K562 (cell line): ENCODE data around the gene ACP4. TPM values are rescaled to one million over a fixed set of nuclear protein-coding genes. Genes with fewer than 3 reads are reported as not detected.
A peak's percentile ranks its signal among the peaks of the same experiment; 100 is the strongest.

Experiments used
- ETV1 ChIP-seq: fragments of 450-650 bp; conservative IDR thresholded peaks from 2 replicates; pipeline ENCODE4 v1.6.1; 2016; ENCODE audit warnings: missing genetic modification characterization, control low read depth, low read depth, missing compliant biosample characterization
- LEF1 ChIP-seq: fragments of 450-650 bp; IDR thresholded peaks from 2 replicates; pipeline ENCODE4 v1.6.1; 2016; ENCODE audit warnings: mild to moderate bottlenecking
- PHF21A ChIP-seq: fragments of 450-650 bp; IDR thresholded peaks from 2 replicates; pipeline ENCODE4 v1.6.1; 2017; ENCODE audit warnings: low read depth, borderline replicate concordance
- RBM22 ChIP-seq: fragments of 200-400 bp; formaldehyde crosslinking; IDR thresholded peaks from 2 replicates; pipeline ENCODE4 v1.6.1; 2018; ENCODE audit warnings: low read length, low read depth; ENCODE audit not compliant: poor library complexity, severe bottlenecking
- RNF2 ChIP-seq: sonication (generic); IDR thresholded peaks from 2 replicates; pipeline ENCODE4 v1.6.1; 2016
- SIN3A ChIP-seq, 2 experiments: fragments of 150-350 bp in 1 of 2; IDR thresholded peaks; 2 replicates each; pipeline ENCODE4 v1.6.1; 2011 to 2016; ENCODE audit warnings: borderline replicate concordance in 2 of 2, low read depth in 2 of 2, low read length in 2 of 2, mild to moderate bottlenecking in 2 of 2, moderate library complexity in 2 of 2; ENCODE audit not compliant: control insufficient read depth in 1 of 2
- SP1 ChIP-seq: sonication (generic); formaldehyde crosslinking; IDR thresholded peaks from 2 replicates; pipeline ENCODE4 v1.8.1; 2022; ENCODE audit warnings: mild to moderate bottlenecking, missing genetic modification reagents
- U2AF2 ChIP-seq: fragments of 200-400 bp; formaldehyde crosslinking; optimal IDR thresholded peaks from 2 replicates; pipeline ENCODE3; 2017; ENCODE audit warnings: low read depth, mild to moderate bottlenecking, low read length
- ZNF311 ChIP-seq: fragments of 250-450 bp; sonication (Bioruptor Pico); IDR thresholded peaks from 2 replicates; pipeline ENCODE4 v1.4.0; 2020; ENCODE audit warnings: mild to moderate bottlenecking, moderate library complexity
- ZNF507 ChIP-seq: conservative IDR thresholded peaks from 2 replicates; pipeline ENCODE4 v1.6.1; 2017; ENCODE audit warnings: missing genetic modification characterization, missing compliant biosample characterization
- polyA plus RNA-seq, 8 experiments: library from polyadenylated mRNA; depleted of rRNA in 4 of 8; stranded (reverse) in 5 of 8; unstranded in 3 of 8; fragments of >200 nt; fragmentation: Nextera tagmentation in 2 of 8; fragmentation: Illumina TruSeq in 1 of 8; extraction: Ambion mirVana in 2 of 8; extraction: Trizol in 1 of 8; gene quantifications; 2 replicates each; pipeline versions ENCODE4 v1.2.1 to v1.2.3, GENCODE V29; 2011 to 2014; ENCODE audit warnings: inconsistent platforms in 1 of 8, missing spikeins in 1 of 8
- total RNA-seq, 7 experiments: library from RNA; depleted of rRNA in 6 of 7; stranded (reverse); fragments of >200 nt in 6 of 7; fragmentation: Illumina TruSeq in 2 of 7; extraction: Trizol in 2 of 7; gene quantifications; 2 replicates each; pipeline versions ENCODE4 v1.2.1 to v1.2.3, GENCODE V29; 2011 to 2021; ENCODE audit warnings: low replicate concordance in 1 of 7
- TF ChIP-seq, protein P1 (sequence below): fragments of 250-450 bp; sonication (Bioruptor Pico); IDR thresholded peaks from 2 replicates; pipeline ENCODE4 v1.5.0; 2020; ENCODE audit warnings: mild to moderate bottlenecking, borderline replicate concordance
- TF ChIP-seq, protein P2 (sequence below): fragments of 200-600 bp; sonication (generic); IDR thresholded peaks from one replicate; pipeline ENCODE4 v1.6.1; 2012; ENCODE audit warnings: mild to moderate bottlenecking, low read depth, low read length, inconsistent platforms

The ACP4 gene
- total and polyA plus RNA-seq, 9 of the 15 experiments (the other 6 are each of a cell fraction or from before 2014, with no cell fraction given): not detected

DNA sequence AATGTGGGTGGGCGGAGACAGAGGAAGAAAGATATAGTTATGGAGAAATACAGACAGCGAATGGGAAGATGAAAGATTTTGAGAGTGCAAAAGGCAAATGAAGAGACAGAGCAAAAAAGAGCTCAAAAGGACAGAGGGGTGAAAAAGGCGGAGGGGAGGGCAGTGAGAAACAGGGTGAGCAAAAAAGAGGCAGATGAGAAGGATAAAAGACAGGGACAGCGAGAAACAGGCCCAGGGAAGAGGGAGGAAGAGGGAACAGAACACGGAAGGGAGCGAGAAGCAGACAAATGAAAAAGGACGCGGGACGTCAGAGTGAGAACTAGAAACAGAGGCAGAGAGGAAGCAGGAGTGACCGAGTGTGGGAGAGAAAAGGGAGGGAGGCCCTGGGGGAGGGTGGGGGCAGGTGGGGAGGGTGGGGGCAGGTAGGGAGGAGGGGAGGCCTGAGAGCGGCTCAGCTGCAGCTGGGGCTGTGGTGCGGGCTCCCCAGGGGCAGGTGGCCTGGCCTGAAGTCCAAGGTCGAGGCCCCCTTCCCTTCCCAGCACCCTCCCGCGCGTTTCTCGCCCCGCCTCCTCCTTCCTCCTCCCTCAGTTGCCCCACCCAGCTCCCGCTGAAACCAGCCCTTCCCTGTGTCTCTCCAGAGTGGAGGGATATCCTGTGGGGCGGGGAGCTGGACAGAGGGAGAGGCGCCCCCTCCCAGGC, 30.5 kb downstream of the ACP4 start (continued):
- TF ChIP-seq PHF21A (no peak), SP1 (CRISPR knock-in tag) (peak; percentile 38; the same call in 1 of the 2 replicates), ZNF507 (tag) (no peak), ZNF311 (CRISPR knock-in tag) (no peak), U2AF2 (no peak), LEF1 (no peak), SIN3A (IDR thresholded peaks at IDR 0.05; ENCODE audit: borderline replicate concordance in 2 of 2, control insufficient read depth in 1 of 2, low read depth in 2 of 2, low read length in 2 of 2) (no peak), RNF2 (no peak), RBM22 (no peak), ETV1 (tag) (no peak)
- TF ChIP-seq, protein P1, sequence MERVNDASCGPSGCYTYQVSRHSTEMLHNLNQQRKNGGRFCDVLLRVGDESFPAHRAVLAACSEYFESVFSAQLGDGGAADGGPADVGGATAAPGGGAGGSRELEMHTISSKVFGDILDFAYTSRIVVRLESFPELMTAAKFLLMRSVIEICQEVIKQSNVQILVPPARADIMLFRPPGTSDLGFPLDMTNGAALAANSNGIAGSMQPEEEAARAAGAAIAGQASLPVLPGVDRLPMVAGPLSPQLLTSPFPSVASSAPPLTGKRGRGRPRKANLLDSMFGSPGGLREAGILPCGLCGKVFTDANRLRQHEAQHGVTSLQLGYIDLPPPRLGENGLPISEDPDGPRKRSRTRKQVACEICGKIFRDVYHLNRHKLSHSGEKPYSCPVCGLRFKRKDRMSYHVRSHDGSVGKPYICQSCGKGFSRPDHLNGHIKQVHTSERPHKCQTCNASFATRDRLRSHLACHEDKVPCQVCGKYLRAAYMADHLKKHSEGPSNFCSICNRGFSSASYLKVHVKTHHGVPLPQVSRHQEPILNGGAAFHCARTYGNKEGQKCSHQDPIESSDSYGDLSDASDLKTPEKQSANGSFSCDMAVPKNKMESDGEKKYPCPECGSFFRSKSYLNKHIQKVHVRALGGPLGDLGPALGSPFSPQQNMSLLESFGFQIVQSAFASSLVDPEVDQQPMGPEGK: no peak
- TF ChIP-seq, protein P2, sequence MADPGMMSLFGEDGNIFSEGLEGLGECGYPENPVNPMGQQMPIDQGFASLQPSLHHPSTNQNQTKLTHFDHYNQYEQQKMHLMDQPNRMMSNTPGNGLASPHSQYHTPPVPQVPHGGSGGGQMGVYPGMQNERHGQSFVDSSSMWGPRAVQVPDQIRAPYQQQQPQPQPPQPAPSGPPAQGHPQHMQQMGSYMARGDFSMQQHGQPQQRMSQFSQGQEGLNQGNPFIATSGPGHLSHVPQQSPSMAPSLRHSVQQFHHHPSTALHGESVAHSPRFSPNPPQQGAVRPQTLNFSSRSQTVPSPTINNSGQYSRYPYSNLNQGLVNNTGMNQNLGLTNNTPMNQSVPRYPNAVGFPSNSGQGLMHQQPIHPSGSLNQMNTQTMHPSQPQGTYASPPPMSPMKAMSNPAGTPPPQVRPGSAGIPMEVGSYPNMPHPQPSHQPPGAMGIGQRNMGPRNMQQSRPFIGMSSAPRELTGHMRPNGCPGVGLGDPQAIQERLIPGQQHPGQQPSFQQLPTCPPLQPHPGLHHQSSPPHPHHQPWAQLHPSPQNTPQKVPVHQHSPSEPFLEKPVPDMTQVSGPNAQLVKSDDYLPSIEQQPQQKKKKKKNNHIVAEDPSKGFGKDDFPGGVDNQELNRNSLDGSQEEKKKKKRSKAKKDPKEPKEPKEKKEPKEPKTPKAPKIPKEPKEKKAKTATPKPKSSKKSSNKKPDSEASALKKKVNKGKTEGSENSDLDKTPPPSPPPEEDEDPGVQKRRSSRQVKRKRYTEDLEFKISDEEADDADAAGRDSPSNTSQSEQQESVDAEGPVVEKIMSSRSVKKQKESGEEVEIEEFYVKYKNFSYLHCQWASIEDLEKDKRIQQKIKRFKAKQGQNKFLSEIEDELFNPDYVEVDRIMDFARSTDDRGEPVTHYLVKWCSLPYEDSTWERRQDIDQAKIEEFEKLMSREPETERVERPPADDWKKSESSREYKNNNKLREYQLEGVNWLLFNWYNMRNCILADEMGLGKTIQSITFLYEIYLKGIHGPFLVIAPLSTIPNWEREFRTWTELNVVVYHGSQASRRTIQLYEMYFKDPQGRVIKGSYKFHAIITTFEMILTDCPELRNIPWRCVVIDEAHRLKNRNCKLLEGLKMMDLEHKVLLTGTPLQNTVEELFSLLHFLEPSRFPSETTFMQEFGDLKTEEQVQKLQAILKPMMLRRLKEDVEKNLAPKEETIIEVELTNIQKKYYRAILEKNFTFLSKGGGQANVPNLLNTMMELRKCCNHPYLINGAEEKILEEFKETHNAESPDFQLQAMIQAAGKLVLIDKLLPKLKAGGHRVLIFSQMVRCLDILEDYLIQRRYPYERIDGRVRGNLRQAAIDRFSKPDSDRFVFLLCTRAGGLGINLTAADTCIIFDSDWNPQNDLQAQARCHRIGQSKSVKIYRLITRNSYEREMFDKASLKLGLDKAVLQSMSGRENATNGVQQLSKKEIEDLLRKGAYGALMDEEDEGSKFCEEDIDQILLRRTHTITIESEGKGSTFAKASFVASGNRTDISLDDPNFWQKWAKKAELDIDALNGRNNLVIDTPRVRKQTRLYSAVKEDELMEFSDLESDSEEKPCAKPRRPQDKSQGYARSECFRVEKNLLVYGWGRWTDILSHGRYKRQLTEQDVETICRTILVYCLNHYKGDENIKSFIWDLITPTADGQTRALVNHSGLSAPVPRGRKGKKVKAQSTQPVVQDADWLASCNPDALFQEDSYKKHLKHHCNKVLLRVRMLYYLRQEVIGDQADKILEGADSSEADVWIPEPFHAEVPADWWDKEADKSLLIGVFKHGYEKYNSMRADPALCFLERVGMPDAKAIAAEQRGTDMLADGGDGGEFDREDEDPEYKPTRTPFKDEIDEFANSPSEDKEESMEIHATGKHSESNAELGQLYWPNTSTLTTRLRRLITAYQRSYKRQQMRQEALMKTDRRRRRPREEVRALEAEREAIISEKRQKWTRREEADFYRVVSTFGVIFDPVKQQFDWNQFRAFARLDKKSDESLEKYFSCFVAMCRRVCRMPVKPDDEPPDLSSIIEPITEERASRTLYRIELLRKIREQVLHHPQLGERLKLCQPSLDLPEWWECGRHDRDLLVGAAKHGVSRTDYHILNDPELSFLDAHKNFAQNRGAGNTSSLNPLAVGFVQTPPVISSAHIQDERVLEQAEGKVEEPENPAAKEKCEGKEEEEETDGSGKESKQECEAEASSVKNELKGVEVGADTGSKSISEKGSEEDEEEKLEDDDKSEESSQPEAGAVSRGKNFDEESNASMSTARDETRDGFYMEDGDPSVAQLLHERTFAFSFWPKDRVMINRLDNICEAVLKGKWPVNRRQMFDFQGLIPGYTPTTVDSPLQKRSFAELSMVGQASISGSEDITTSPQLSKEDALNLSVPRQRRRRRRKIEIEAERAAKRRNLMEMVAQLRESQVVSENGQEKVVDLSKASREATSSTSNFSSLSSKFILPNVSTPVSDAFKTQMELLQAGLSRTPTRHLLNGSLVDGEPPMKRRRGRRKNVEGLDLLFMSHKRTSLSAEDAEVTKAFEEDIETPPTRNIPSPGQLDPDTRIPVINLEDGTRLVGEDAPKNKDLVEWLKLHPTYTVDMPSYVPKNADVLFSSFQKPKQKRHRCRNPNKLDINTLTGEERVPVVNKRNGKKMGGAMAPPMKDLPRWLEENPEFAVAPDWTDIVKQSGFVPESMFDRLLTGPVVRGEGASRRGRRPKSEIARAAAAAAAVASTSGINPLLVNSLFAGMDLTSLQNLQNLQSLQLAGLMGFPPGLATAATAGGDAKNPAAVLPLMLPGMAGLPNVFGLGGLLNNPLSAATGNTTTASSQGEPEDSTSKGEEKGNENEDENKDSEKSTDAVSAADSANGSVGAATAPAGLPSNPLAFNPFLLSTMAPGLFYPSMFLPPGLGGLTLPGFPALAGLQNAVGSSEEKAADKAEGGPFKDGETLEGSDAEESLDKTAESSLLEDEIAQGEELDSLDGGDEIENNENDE: no peak
